Transverse colon (tissue), 4 donors: ENCODE measurements around the gene LARGE1. TPM values are rescaled to one million over a fixed set of nuclear protein-coding genes. Genes with fewer than 3 reads are reported as not detected.

Source experiments
- DNase-seq: peaks from one replicate; pipeline ENCODE4 v3.0.0-alpha.2; 2019
- H3K27ac ChIP-seq, 4 donors: fragments of 200-600 bp; sonication (generic); 2 replicates each; pipeline ENCODE4 v1.5.1; 2016 to 2018; ENCODE audit warnings: inconsistent platforms in 4 of 4
- H3K27me3 ChIP-seq: fragments of 200-600 bp; sonication (generic); 2 replicates; pipeline ENCODE4 v1.5.1; 2017; ENCODE audit warnings: inconsistent platforms
- H3K36me3 ChIP-seq, 4 donors: fragments of 200-600 bp; sonication (generic); 2 replicates each; pipeline ENCODE4 v1.5.1; 2017 to 2019; ENCODE audit warnings: inconsistent platforms in 4 of 4
- H3K4me1 ChIP-seq, 4 donors: fragments of 200-600 bp; sonication (generic); 2 replicates each; pipeline ENCODE4 v1.5.1; 2017 to 2020; ENCODE audit warnings: inconsistent platforms in 4 of 4
- H3K4me3 ChIP-seq, 4 donors: fragments of 200-600 bp; sonication (generic); 1 replicate in 1 of 4; 2 replicates in 3 of 4; pipeline versions ENCODE4 v1.5.1 to v1.6.1; 2017 to 2019; ENCODE audit warnings: inconsistent platforms in 4 of 4
- H3K9me3 ChIP-seq, 2 donors: fragments of 200-600 bp; sonication (generic); 2 replicates each; pipeline ENCODE4 v1.5.1; 2017 to 2019; ENCODE audit warnings: inconsistent platforms in 2 of 2
- EP300 ChIP-seq: sonication (generic); formaldehyde crosslinking; IDR thresholded peaks from one replicate; pipeline ENCODE4 v1.6.1; 2017; ENCODE audit warnings: antibody characterized with exemption, low read depth
- POLR2A ChIP-seq: fragments of 450-650 bp; IDR thresholded peaks from one replicate; pipeline ENCODE4 v1.6.1; 2016; ENCODE audit warnings: antibody characterized with exemption, mild to moderate bottlenecking, moderate library complexity
- POLR2AphosphoS5 ChIP-seq, 3 donors: sonication (generic); formaldehyde crosslinking; IDR thresholded peaks; one replicate each; pipeline ENCODE4 v1.6.1; 2016; ENCODE audit warnings: antibody characterized with exemption in 3 of 3
- WGBS, 2 donors: methylation state at CpG; one replicate each; pipeline ENCODE4 v1.1.5; 2018; ENCODE audit warnings: low coverage in 1 of 2; 5-methylcytosine and 5-hydroxymethylcytosine counted together
- in situ Hi-C, 4 donors: fragments of 200-750 bp; cut with MboI; loops; one replicate each; pipeline versions ENCODE4 v1.15.0 to v1.15.1; 2017; ENCODE audit warnings: low sequenced_read_pairs in 3 of 4, low pct_ligation_motif_present in 1 of 4, low pct_unique_long_range_greater_than_20kb in 1 of 4
- intact Hi-C: fragments of 100-400 bp; cut with DNase I; formaldehyde crosslinking; loops from one replicate; pipeline ENCODE4 v1.15.1; 2023; ENCODE audit warnings: low total_unique reads
- small RNA-seq, 4 donors: library from RNA; depleted of rRNA; stranded (forward); fragments of <200 nt; gene quantifications; one replicate each; pipeline ENCODE3, GENCODE V24; 2016
- total RNA-seq, 4 donors: library from RNA; depleted of rRNA; stranded (reverse); fragments of >200 nt; gene quantifications; one replicate each; pipeline ENCODE4 v1.1.0, GENCODE V29; 2016
- TF ChIP-seq, protein P1 (sequence below), 5 experiments: fragments of 200-600 bp in 3 of 5; fragments of 450-650 bp in 2 of 5; sonication (generic) in 3 of 5; IDR thresholded peaks; 1 replicate in 2 of 5; 2 replicates in 3 of 5; pipeline ENCODE4 v1.5.1; 2016 to 2017; ENCODE audit warnings: antibody characterized with exemption in 5 of 5, inconsistent platforms in 3 of 5, mild to moderate bottlenecking in 2 of 5, moderate library complexity in 1 of 5

LARGE1 gene
- total RNA-seq, 4 donors from 2014 or later: 46.5 to 304 (median 80.5) TPM

DNA sequence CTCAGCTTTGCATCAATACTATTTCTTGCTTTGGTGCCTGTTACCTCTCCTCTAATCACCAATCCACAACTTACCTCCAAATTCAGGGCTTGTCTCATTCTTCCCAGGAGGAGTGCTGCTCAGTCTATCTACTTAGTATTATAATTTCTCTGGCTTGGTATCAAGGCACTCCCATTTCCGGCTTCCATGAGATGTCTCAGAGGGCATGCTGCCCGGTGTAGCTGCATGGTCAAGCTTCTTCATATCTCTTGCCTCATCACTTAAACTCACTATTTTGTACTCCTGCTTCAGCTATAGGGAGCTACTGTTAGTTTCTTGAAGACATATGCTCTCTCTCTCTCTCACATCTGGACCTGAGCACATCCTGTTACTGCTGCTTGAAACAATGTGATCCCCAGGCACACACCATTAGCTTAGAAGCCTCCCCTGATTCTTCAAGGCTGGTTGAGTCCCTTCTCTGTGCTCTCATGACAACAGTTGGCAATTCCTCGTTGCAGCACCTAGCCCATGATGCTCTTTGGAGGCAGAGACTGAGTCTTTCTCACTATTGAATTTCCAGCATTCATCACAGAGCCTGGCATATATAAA is 679.3 kb downstream of the LARGE1 start:
- 20 to 46% methylated on average over 1 to 3 of the region's 3 CpGs for WGBS, 2 donors
- DNase-seq: no peak
- intact Hi-C loops (loop anchor here (2.0 kb wide), 1 partner anchor 34 kb away; no protein-coding TSS in a partner anchor), in situ Hi-C loops (no loop called here)
- Histone ChIP-seq H3K27me3 (no peaks in the 10 kb centered on the region), H3K4me3 (no peak overlapping the region), H3K9me3 (peaks cover 0 to 5% of the 10 kb centered on the region in 2 donors), H3K27ac (no peak overlapping the region), H3K4me1 (no peaks in the 10 kb centered on the region), H3K36me3 (no peaks in the 10 kb centered on the region)
- TF ChIP-seq, protein P1, sequence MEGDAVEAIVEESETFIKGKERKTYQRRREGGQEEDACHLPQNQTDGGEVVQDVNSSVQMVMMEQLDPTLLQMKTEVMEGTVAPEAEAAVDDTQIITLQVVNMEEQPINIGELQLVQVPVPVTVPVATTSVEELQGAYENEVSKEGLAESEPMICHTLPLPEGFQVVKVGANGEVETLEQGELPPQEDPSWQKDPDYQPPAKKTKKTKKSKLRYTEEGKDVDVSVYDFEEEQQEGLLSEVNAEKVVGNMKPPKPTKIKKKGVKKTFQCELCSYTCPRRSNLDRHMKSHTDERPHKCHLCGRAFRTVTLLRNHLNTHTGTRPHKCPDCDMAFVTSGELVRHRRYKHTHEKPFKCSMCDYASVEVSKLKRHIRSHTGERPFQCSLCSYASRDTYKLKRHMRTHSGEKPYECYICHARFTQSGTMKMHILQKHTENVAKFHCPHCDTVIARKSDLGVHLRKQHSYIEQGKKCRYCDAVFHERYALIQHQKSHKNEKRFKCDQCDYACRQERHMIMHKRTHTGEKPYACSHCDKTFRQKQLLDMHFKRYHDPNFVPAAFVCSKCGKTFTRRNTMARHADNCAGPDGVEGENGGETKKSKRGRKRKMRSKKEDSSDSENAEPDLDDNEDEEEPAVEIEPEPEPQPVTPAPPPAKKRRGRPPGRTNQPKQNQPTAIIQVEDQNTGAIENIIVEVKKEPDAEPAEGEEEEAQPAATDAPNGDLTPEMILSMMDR (IDR thresholded peaks at IDR 0.05): no peak
- no peak for TF ChIP-seq EP300
- no peak for TF ChIP-seq POLR2AphosphoS5 (IDR thresholded peaks at IDR 0.05)
- TF ChIP-seq POLR2A: no peak

DNA sequence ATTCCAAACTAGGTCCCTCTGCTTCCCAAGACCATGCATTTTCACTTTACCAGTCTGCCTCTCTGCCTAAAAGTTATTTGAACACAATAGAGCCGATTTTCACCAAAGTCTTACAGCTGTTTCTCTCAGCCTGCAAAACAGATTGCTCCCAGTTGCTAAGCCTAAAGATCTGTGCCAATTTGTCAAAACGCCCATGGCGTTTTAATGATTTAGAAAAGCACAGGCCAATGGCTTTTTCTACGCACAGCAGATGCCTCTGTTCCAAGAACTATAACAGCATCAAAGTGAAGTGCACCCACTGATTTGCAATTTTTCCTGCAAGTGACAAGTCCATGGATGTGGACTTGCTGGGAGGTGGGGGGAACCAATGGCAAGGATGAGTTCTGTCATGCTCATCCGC is 688.2 kb downstream of the LARGE1 start:
- TF ChIP-seq POLR2AphosphoS5 (IDR thresholded peaks at IDR 0.05) (no peak), POLR2A (no peak), EP300 (no peak)
- TF ChIP-seq, protein P1 (IDR thresholded peaks at IDR 0.05): no peak
- no peak overlapping the region for H3K27ac ChIP-seq
- intact Hi-C loops: no loop called here
- H3K27me3 ChIP-seq: no peaks in the 10 kb centered on the region
- H3K4me1 ChIP-seq: no peaks in the 10 kb centered on the region
- H3K36me3 ChIP-seq: no peaks in the 10 kb centered on the region
- H3K9me3 ChIP-seq: peaks cover 23 to 28% of the 10 kb centered on the region in 2 donors
- H3K4me3 ChIP-seq: no peak overlapping the region
- no peak for DNase-seq
- in situ Hi-C loops: no loop called here
- 73 to 89% methylated on average over 3 to 5 of the region's 5 CpGs for WGBS, 2 donors

DNA sequence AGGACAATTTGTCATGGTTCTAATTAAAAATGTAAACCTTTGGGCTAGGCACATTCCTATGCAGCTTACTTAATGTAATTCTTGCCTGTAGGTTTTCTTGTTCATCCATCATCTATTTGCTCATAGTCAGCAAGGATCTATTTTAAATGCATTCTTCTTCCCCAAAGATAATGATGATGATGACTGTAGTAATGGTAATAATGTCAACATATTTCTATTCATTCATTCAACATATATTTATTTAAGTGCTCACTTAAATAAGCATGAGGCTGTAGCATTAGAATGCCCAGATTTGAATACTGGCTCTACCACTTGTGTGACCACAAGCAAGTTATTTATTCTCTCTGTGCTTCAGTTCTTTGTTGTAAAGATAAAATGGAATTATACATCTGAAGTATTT is 692.5 kb downstream of the LARGE1 start:
- in situ Hi-C loops (no loop called here), intact Hi-C loops (no loop called here)
- H3K27me3 ChIP-seq: no peaks in the 10 kb centered on the region
- H3K9me3 ChIP-seq: peaks cover 23 to 28% of the 10 kb centered on the region in 2 donors
- TF ChIP-seq POLR2A: no peak
- no peak for TF ChIP-seq EP300
- no peak for TF ChIP-seq POLR2AphosphoS5 (IDR thresholded peaks at IDR 0.05)
- TF ChIP-seq, protein P1 (IDR thresholded peaks at IDR 0.05): no peak
- no peak overlapping the region for H3K4me3 ChIP-seq
- no peak for DNase-seq
- H3K4me1 ChIP-seq: no peaks in the 10 kb centered on the region
- no peak overlapping the region for H3K27ac ChIP-seq
- no peaks in the 10 kb centered on the region for H3K36me3 ChIP-seq

DNA sequence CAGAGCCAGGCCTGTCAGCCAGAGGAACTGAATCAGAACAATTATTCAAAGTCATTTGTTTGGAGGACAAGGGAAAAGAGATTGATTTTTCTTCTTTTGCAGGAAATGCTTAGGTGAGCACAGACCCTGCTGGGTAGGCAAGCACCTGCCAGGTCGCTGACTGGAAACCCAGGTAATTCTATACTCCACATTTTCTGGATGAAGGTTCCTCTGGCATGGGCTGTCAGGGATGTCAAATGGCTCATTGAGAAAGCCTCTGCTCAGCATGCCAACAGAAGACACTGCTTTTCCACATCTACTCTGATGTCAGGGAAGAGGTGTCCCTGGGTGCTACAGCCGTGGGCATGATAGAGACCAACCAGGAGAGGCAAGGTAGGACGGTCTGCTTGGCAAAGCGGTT is 695.4 kb downstream of the LARGE1 start:
- Histone ChIP-seq H3K27ac (no peak overlapping the region), H3K9me3 (peaks cover 14 to 17% of the 10 kb centered on the region in 2 donors), H3K27me3 (no peaks in the 10 kb centered on the region), H3K36me3 (no peaks in the 10 kb centered on the region), H3K4me3 (no peak overlapping the region), H3K4me1 (no peaks in the 10 kb centered on the region)
- intact Hi-C loops (no loop called here), in situ Hi-C loops (no loop called here)
- WGBS, 2 donors: 72 to 88% methylated on average over 2 to 4 of the region's 4 CpGs
- TF ChIP-seq EP300 (no peak), POLR2AphosphoS5 (IDR thresholded peaks at IDR 0.05) (no peak), POLR2A (no peak)
- TF ChIP-seq, protein P1 (IDR thresholded peaks at IDR 0.05): no peak
- no peak for DNase-seq

Small RNA genes lying within 50 kb of the gene (small RNA-seq; reads per million reads assigned to genes)
- gene MIR4764 (0 reads per million in 4 donors), gene SNORA50B (0 reads per million in 4 donors)
